ENCODE data around the gene GULP1. TPM values are rescaled to one million over a fixed set of nuclear protein-coding genes. Genes with fewer than 3 reads are reported as not detected.

The GULP1 gene
- total RNA-seq, 2 donors from 2014 or later, result 15.3 to 26.5 TPM

- WGBS, 2 experiments (ENCODE audit: insufficient coverage in 1 of 2, insufficient read length in 1 of 2), result 88% methylated on average over 2 of the region's 2 CpGs; no CpG with 5 or more reads in 1 of the 2 experiments
- H3K27me3 ChIP-seq (ENCODE audit: control insufficient read depth, insufficient read depth, low read length, poor library complexity, severe bottlenecking), result no peaks in the 10 kb centered on the region
- no peak for DNase-seq
- Mint-ChIP-seq H3K9me3 (peaks cover 10% of the 10 kb centered on the region), H3K4me1 (peaks cover 15% of the 10 kb centered on the region), H3K27ac (no peak overlapping the region), H3K36me3 (ENCODE audit: low read depth) (peaks cover 4% of the 10 kb centered on the region), H3K27me3 (ENCODE audit: insufficient read depth) (no peaks in the 10 kb centered on the region), H3K4me3 (no peak overlapping the region)
- H3K36me3 ChIP-seq (ENCODE audit: control insufficient read depth, insufficient read depth, low read length), result no peaks in the 10 kb centered on the region
- H3K9me3 ChIP-seq (ENCODE audit: control insufficient read depth, low read length), result no peaks in the 10 kb centered on the region
- H3K9ac ChIP-seq (ENCODE audit: extremely low read depth, low read length, poor library complexity, severe bottlenecking), result no peak overlapping the region
- H3K4me3 ChIP-seq (ENCODE audit: low read length), result no peak overlapping the region
- peaks cover 8% of the 10 kb centered on the region for H3K4me1 ChIP-seq (ENCODE audit: control insufficient read depth, insufficient read depth, low read length)
- TF ChIP-seq CTCF (conservative IDR thresholded peaks at IDR 0.05), result no peak
- H3K27ac ChIP-seq (ENCODE audit: low read depth, low read length), result no peak overlapping the region
Measured at GRCh38 chr2:188307850-188308283, 16.2 kb downstream of the GULP1 start.

GRCh38 chr2:188308483-188308882, 16.8 kb downstream of the GULP1 start:
- Histone ChIP-seq H3K9ac (ENCODE audit: extremely low read depth, low read length, poor library complexity, severe bottlenecking) (no peak overlapping the region), H3K36me3 (ENCODE audit: control insufficient read depth, insufficient read depth, low read length) (no peaks in the 10 kb centered on the region), H3K4me3 (ENCODE audit: low read length) (no peak overlapping the region), H3K27me3 (ENCODE audit: control insufficient read depth, insufficient read depth, low read length, poor library complexity, severe bottlenecking) (no peaks in the 10 kb centered on the region), H3K9me3 (ENCODE audit: control insufficient read depth, low read length) (peaks cover 5% of the 10 kb centered on the region), H3K27ac (ENCODE audit: low read depth, low read length) (no peak overlapping the region), H3K4me1 (ENCODE audit: control insufficient read depth, insufficient read depth, low read length) (peaks cover 3% of the 10 kb centered on the region)
- DNase-seq, result no peak
- TF ChIP-seq CTCF (conservative IDR thresholded peaks at IDR 0.05), result no peak
- WGBS, 2 experiments (ENCODE audit: insufficient coverage in 1 of 2, insufficient read length in 1 of 2), result 90% methylated on average over 2 of the region's 2 CpGs; no CpG with 5 or more reads in 1 of the 2 experiments
- Mint-ChIP-seq H3K36me3 (ENCODE audit: low read depth) (peaks cover 10% of the 10 kb centered on the region), H3K4me1 (peaks cover 9% of the 10 kb centered on the region), H3K4me3 (no peak overlapping the region), H3K27me3 (ENCODE audit: insufficient read depth) (no peaks in the 10 kb centered on the region), H3K27ac (no peak overlapping the region), H3K9me3 (peaks cover 16% of the 10 kb centered on the region)

GRCh38 chr2:188309364-188309763, 17.7 kb downstream of the GULP1 start:
- H3K9ac ChIP-seq (ENCODE audit: extremely low read depth, low read length, poor library complexity, severe bottlenecking), result no peak overlapping the region
- H3K4me3 Mint-ChIP-seq, result no peak overlapping the region
- peaks cover 10% of the 10 kb centered on the region for H3K36me3 Mint-ChIP-seq (ENCODE audit: low read depth)
- peaks cover 2% of the 10 kb centered on the region for H3K4me1 Mint-ChIP-seq
- H3K27ac Mint-ChIP-seq, result no peak overlapping the region
- TF ChIP-seq CTCF (conservative IDR thresholded peaks at IDR 0.05), result no peak
- H3K9me3 ChIP-seq (ENCODE audit: control insufficient read depth, low read length), result peaks cover 5% of the 10 kb centered on the region
- no peaks in the 10 kb centered on the region for H3K27me3 ChIP-seq (ENCODE audit: control insufficient read depth, insufficient read depth, low read length, poor library complexity, severe bottlenecking)
- DNase-seq, result no peak
- no peaks in the 10 kb centered on the region for H3K36me3 ChIP-seq (ENCODE audit: control insufficient read depth, insufficient read depth, low read length)
- H3K9me3 Mint-ChIP-seq, result peaks cover 16% of the 10 kb centered on the region
- H3K4me3 ChIP-seq (ENCODE audit: low read length), result no peak overlapping the region
- no peak overlapping the region for H3K27ac ChIP-seq (ENCODE audit: low read depth, low read length)
- 61 to 83% methylated on average over 1 to 3 of the region's 4 CpGs for WGBS, 2 experiments (ENCODE audit: insufficient coverage in 1 of 2, insufficient read length in 1 of 2)
- no peaks in the 10 kb centered on the region for H3K27me3 Mint-ChIP-seq (ENCODE audit: insufficient read depth)
- H3K4me1 ChIP-seq (ENCODE audit: control insufficient read depth, insufficient read depth, low read length), result peaks cover under 1% of the 10 kb centered on the region

Measured in endodermal cell (in vitro differentiated cells).